ENCODE results near the gene SYS1. TPM values are rescaled to one million over a fixed set of nuclear protein-coding genes. Genes with fewer than 3 reads are reported as not detected.

Gene SYS1
- total RNA-seq, 2 donors from 2014 or later, result 22.1 to 23.8 TPM

GRCh38 chr20:45372241-45372640 is 9.3 kb downstream of the SYS1 start:
- Histone ChIP-seq H3K4me3 (ENCODE audit: low read length) (no peak overlapping the region), H3K36me3 (ENCODE audit: control insufficient read depth, insufficient read depth, low read length) (peaks cover 43% of the 10 kb centered on the region), H3K27me3 (ENCODE audit: control insufficient read depth, insufficient read depth, low read length, poor library complexity, severe bottlenecking) (no peaks in the 10 kb centered on the region), H3K9me3 (ENCODE audit: control insufficient read depth, low read length) (no peaks in the 10 kb centered on the region), H3K27ac (ENCODE audit: low read depth, low read length) (no peak overlapping the region), H3K9ac (ENCODE audit: extremely low read depth, low read length, poor library complexity, severe bottlenecking) (no peak overlapping the region), H3K4me1 (ENCODE audit: control insufficient read depth, insufficient read depth, low read length) (peaks cover 25% of the 10 kb centered on the region)
- TF ChIP-seq CTCF (conservative IDR thresholded peaks at IDR 0.05), result no peak
- Mint-ChIP-seq H3K9me3 (no peaks in the 10 kb centered on the region), H3K4me3 (peak overlapping the region; percentile 57), H3K4me1 (peaks cover 27% of the 10 kb centered on the region), H3K27me3 (ENCODE audit: insufficient read depth) (peaks cover 12% of the 10 kb centered on the region), H3K27ac (no peak overlapping the region), H3K36me3 (ENCODE audit: low read depth) (peaks cover 15% of the 10 kb centered on the region)
- DNase-seq, result no peak
- 95 to 96% methylated on average over 6 to 10 of the region's 10 CpGs for WGBS, 2 experiments (ENCODE audit: insufficient coverage in 1 of 2, insufficient read length in 1 of 2)

GRCh38 chr20:45372646-45373352 is 9.8 kb downstream of the SYS1 start:
- H3K4me1 Mint-ChIP-seq, result peaks cover 31% of the 10 kb centered on the region
- H3K9ac ChIP-seq (ENCODE audit: extremely low read depth, low read length, poor library complexity, severe bottlenecking), result no peak overlapping the region
- H3K27me3 Mint-ChIP-seq (ENCODE audit: insufficient read depth), result peaks cover 12% of the 10 kb centered on the region
- peaks cover 37% of the 10 kb centered on the region for H3K36me3 ChIP-seq (ENCODE audit: control insufficient read depth, insufficient read depth, low read length)
- H3K27me3 ChIP-seq (ENCODE audit: control insufficient read depth, insufficient read depth, low read length, poor library complexity, severe bottlenecking), result no peaks in the 10 kb centered on the region
- H3K9me3 Mint-ChIP-seq, result no peaks in the 10 kb centered on the region
- no peak overlapping the region for H3K27ac Mint-ChIP-seq
- peak overlapping the region; percentile 57 for H3K4me3 Mint-ChIP-seq
- H3K4me1 ChIP-seq (ENCODE audit: control insufficient read depth, insufficient read depth, low read length), result peaks cover 29% of the 10 kb centered on the region
- H3K4me3 ChIP-seq (ENCODE audit: low read length), result no peak overlapping the region
- peak; percentile 81 for DNase-seq
- 90% methylated on average over 18 to 30 of the region's 30 CpGs for WGBS, 2 experiments (ENCODE audit: insufficient coverage in 1 of 2, insufficient read length in 1 of 2)
- H3K27ac ChIP-seq (ENCODE audit: low read depth, low read length), result no peak overlapping the region
- TF ChIP-seq CTCF (conservative IDR thresholded peaks at IDR 0.05), result no peak
- H3K36me3 Mint-ChIP-seq (ENCODE audit: low read depth), result peaks cover 10% of the 10 kb centered on the region
- H3K9me3 ChIP-seq (ENCODE audit: control insufficient read depth, low read length), result no peaks in the 10 kb centered on the region

- peak overlapping the region; percentile 57 for H3K4me3 Mint-ChIP-seq
- TF ChIP-seq CTCF (conservative IDR thresholded peaks at IDR 0.05), result peak; percentile 96
- H3K36me3 Mint-ChIP-seq (ENCODE audit: low read depth), result peaks cover 3% of the 10 kb centered on the region
- peak overlapping the region; percentile 55 for H3K27ac Mint-ChIP-seq
- H3K27me3 ChIP-seq (ENCODE audit: control insufficient read depth, insufficient read depth, low read length, poor library complexity, severe bottlenecking), result no peaks in the 10 kb centered on the region
- 43 to 64% methylated on average over 11 to 38 of the region's 38 CpGs for WGBS, 2 experiments (ENCODE audit: insufficient coverage in 1 of 2, insufficient read length in 1 of 2)
- no peak overlapping the region for H3K4me3 ChIP-seq (ENCODE audit: low read length)
- no peaks in the 10 kb centered on the region for H3K9me3 ChIP-seq (ENCODE audit: control insufficient read depth, low read length)
- no peaks in the 10 kb centered on the region for H3K9me3 Mint-ChIP-seq
- peaks cover 30% of the 10 kb centered on the region for H3K36me3 ChIP-seq (ENCODE audit: control insufficient read depth, insufficient read depth, low read length)
- peaks cover 12% of the 10 kb centered on the region for H3K27me3 Mint-ChIP-seq (ENCODE audit: insufficient read depth)
- no peak overlapping the region for H3K27ac ChIP-seq (ENCODE audit: low read depth, low read length)
- peaks cover 34% of the 10 kb centered on the region for H3K4me1 ChIP-seq (ENCODE audit: control insufficient read depth, insufficient read depth, low read length)
- DNase-seq, result peak; percentile 97
- peaks cover 37% of the 10 kb centered on the region for H3K4me1 Mint-ChIP-seq
- H3K9ac ChIP-seq (ENCODE audit: extremely low read depth, low read length, poor library complexity, severe bottlenecking), result no peak overlapping the region
Observed at GRCh38 chr20:45373353-45374100, 10.6 kb downstream of the SYS1 start.
